WTC11 (cell line): ENCODE data around the gene NWD2. TPM values are rescaled to one million over a fixed set of nuclear protein-coding genes. Genes with fewer than 3 reads are reported as not detected.

Source experiments
- ATAC-seq: fragments of 200-7000 bp; cut with Tn5 transposase; 2 replicates; pipeline ENCODE4 v1.10.0; 2021; ENCODE audit warnings: mild to moderate bottlenecking, moderate library complexity
- CTCF ChIA-PET: fragments of 300-600 bp; sonication (Branson Sonifier 250); formaldehyde crosslinking; loops from one replicate; lab custom pipeline; 2021; ENCODE audit warnings: antibody characterized with exemption; lab: Charles Lee
- POLR2A ChIA-PET: fragments of 350-600 bp; sonication (Branson Sonifier 250); formaldehyde crosslinking; loops from one replicate; lab custom pipeline; 2021; ENCODE audit warnings: antibody characterized with exemption; lab: Charles Lee
- DNase-seq: peaks from one replicate; pipeline ENCODE4 v3.0.0; 2021; ENCODE audit warnings: low spot score
- H3K27ac Mint-ChIP-seq: 2 replicates; pipeline ENCODE4 v1.8.0; 2021; ENCODE audit warnings: mixed read lengths
- H3K27me3 Mint-ChIP-seq: 2 replicates; pipeline ENCODE4 v1.8.0; 2021; ENCODE audit warnings: low read depth, mild to moderate bottlenecking, moderate library complexity, mixed read lengths
- H3K36me3 Mint-ChIP-seq: 2 replicates; pipeline ENCODE4 v1.8.0; 2021; ENCODE audit warnings: mixed read lengths
- H3K4me1 Mint-ChIP-seq: 2 replicates; pipeline ENCODE4 v1.8.0; 2022; ENCODE audit warnings: mixed read lengths
- H3K4me3 Mint-ChIP-seq: 2 replicates; pipeline ENCODE4 v1.8.0; 2021; ENCODE audit warnings: mild to moderate bottlenecking, moderate library complexity, mixed read lengths
- H3K9me3 Mint-ChIP-seq: 2 replicates; pipeline ENCODE4 v1.8.0; 2021; ENCODE audit warnings: mixed read lengths
- ATF1 ChIP-seq: sonication (generic); formaldehyde crosslinking; IDR thresholded peaks from 2 replicates; pipeline ENCODE4 v1.8.1; 2023; ENCODE audit warnings: mild to moderate bottlenecking, moderate library complexity, missing genetic modification reagents
- ATF2 ChIP-seq: sonication (generic); formaldehyde crosslinking; IDR thresholded peaks from 2 replicates; pipeline ENCODE4 v1.8.1; 2022; ENCODE audit warnings: low read depth, missing genetic modification reagents, borderline replicate concordance
- ATF3 ChIP-seq: sonication (generic); formaldehyde crosslinking; conservative IDR thresholded peaks from 2 replicates; pipeline ENCODE4 v1.8.1; 2022; ENCODE audit warnings: mild to moderate bottlenecking, missing genetic modification reagents
- CREM ChIP-seq: sonication (generic); formaldehyde crosslinking; IDR thresholded peaks from 2 replicates; pipeline ENCODE4 v1.8.1; 2022; ENCODE audit warnings: mild to moderate bottlenecking, missing genetic modification reagents, moderate library complexity
- CTCF ChIP-seq: fragments of 200-600 bp; IDR thresholded peaks from 2 replicates; pipeline ENCODE4 v1.8.0; 2022; ENCODE audit warnings: antibody characterized with exemption
- EMX1 ChIP-seq: fragments of 250-450 bp; sonication (Bioruptor Pico); IDR thresholded peaks from 2 replicates; pipeline ENCODE4 v1.8.0; 2021; ENCODE audit warnings: mild to moderate bottlenecking
- ERG ChIP-seq: fragments of 250-450 bp; sonication (Bioruptor Pico); IDR thresholded peaks from 2 replicates; pipeline ENCODE4 v1.8.0; 2021; ENCODE audit warnings: mild to moderate bottlenecking
- GABPB1 ChIP-seq: sonication (generic); formaldehyde crosslinking; IDR thresholded peaks from 2 replicates; pipeline ENCODE4 v1.8.1; 2023; ENCODE audit warnings: mild to moderate bottlenecking, missing genetic modification reagents
- GTF2I ChIP-seq: fragments of 250-450 bp; sonication (Bioruptor Pico); conservative IDR thresholded peaks from 2 replicates; pipeline ENCODE4 v1.4.0; 2021; ENCODE audit warnings: mild to moderate bottlenecking
- MXD4 ChIP-seq: fragments of 250-450 bp; sonication (Bioruptor Pico); IDR thresholded peaks from 2 replicates; pipeline ENCODE4 v1.8.0; 2021; ENCODE audit warnings: mild to moderate bottlenecking, moderate library complexity, borderline replicate concordance
- MYBL2 ChIP-seq: sonication (generic); formaldehyde crosslinking; IDR thresholded peaks from 2 replicates; pipeline ENCODE4 v1.8.1; 2023; ENCODE audit warnings: mild to moderate bottlenecking, moderate library complexity, missing genetic modification reagents
- NFE2L1 ChIP-seq: sonication (generic); formaldehyde crosslinking; IDR thresholded peaks from 2 replicates; pipeline ENCODE4 v1.8.1; 2023; ENCODE audit warnings: missing genetic modification reagents
- NFYB ChIP-seq: sonication (generic); formaldehyde crosslinking; conservative IDR thresholded peaks from 2 replicates; pipeline ENCODE4 v1.8.0; 2022; ENCODE audit warnings: low read depth, missing genetic modification reagents
- NR1H2 ChIP-seq: sonication (generic); formaldehyde crosslinking; IDR thresholded peaks from 2 replicates; pipeline ENCODE4 v1.9.0; 2021; ENCODE audit warnings: mild to moderate bottlenecking, moderate library complexity, missing genetic modification reagents
- OVOL2 ChIP-seq: fragments of 250-450 bp; sonication (Bioruptor Pico); IDR thresholded peaks from 2 replicates; pipeline ENCODE4 v1.9.0; 2021; ENCODE audit warnings: mild to moderate bottlenecking, borderline replicate concordance
- RELA ChIP-seq: sonication (generic); formaldehyde crosslinking; IDR thresholded peaks from 2 replicates; pipeline ENCODE4 v1.8.1; 2022; ENCODE audit warnings: missing genetic modification reagents, mild to moderate bottlenecking, borderline replicate concordance
- RORB ChIP-seq: fragments of 250-450 bp; sonication (Bioruptor Pico); IDR thresholded peaks from 2 replicates; pipeline ENCODE4 v1.9.0; 2021; ENCODE audit warnings: mild to moderate bottlenecking
- SMAD3 ChIP-seq: sonication (generic); formaldehyde crosslinking; IDR thresholded peaks from 2 replicates; pipeline ENCODE4 v1.8.0; 2022; ENCODE audit warnings: missing genetic modification reagents, mild to moderate bottlenecking, borderline replicate concordance
- TCF7 ChIP-seq: sonication (generic); formaldehyde crosslinking; IDR thresholded peaks from 2 replicates; pipeline ENCODE4 v1.8.0; 2022; ENCODE audit warnings: mild to moderate bottlenecking, low read depth, missing genetic modification reagents, moderate library complexity
- USF1 ChIP-seq: sonication (generic); formaldehyde crosslinking; IDR thresholded peaks from 2 replicates; pipeline ENCODE4 v1.8.0; 2022; ENCODE audit warnings: mild to moderate bottlenecking, missing genetic modification reagents
- USF2 ChIP-seq: sonication (generic); formaldehyde crosslinking; IDR thresholded peaks from 2 replicates; pipeline ENCODE4 v1.8.1; 2023; ENCODE audit warnings: mild to moderate bottlenecking, missing genetic modification reagents, moderate library complexity
- ZNF138 ChIP-seq: sonication (generic); formaldehyde crosslinking; conservative IDR thresholded peaks from 2 replicates; pipeline ENCODE4 v1.8.1; 2022; ENCODE audit warnings: mild to moderate bottlenecking, moderate library complexity, missing genetic modification reagents
- ZNF317 ChIP-seq: sonication (generic); formaldehyde crosslinking; IDR thresholded peaks from 2 replicates; pipeline ENCODE4 v1.8.1; 2023; ENCODE audit warnings: low read depth, mild to moderate bottlenecking, moderate library complexity, missing genetic modification reagents, borderline replicate concordance
- ZNF396 ChIP-seq: fragments of 250-450 bp; sonication (Bioruptor Pico); IDR thresholded peaks from 2 replicates; pipeline ENCODE4 v1.8.0; 2021; ENCODE audit warnings: mild to moderate bottlenecking, moderate library complexity, borderline replicate concordance
- total RNA-seq: library from RNA; stranded (reverse); gene quantifications from 3 replicates; pipeline ENCODE4 v1.2.3, GENCODE V29; 2021

Gene NWD2
- total RNA-seq, 1 experiment from 2014 or later, result 0.07 TPM

GRCh38 chr4:37471971-37472370, 227.4 kb downstream of the NWD2 start (continued):
- TF ChIP-seq NFE2L1 (CRISPR knock-in tag) (no peak), NFYB (no peak), ATF2 (CRISPR knock-in tag) (no peak), ZNF396 (CRISPR knock-in tag) (no peak), RELA (CRISPR knock-in tag) (no peak), ZNF317 (CRISPR knock-in tag) (no peak)

- POLR2A ChIA-PET, result no interaction called here
- H3K27ac Mint-ChIP-seq, result no peak overlapping the region
- TF ChIP-seq GABPB1 (CRISPR knock-in tag), result no peak
- TF ChIP-seq EMX1 (CRISPR knock-in tag), result no peak
- TF ChIP-seq OVOL2 (CRISPR knock-in tag), result no peak
- no peak for TF ChIP-seq RORB (CRISPR knock-in tag)
- no peak for TF ChIP-seq GTF2I (CRISPR knock-in tag)
- TF ChIP-seq USF1, result no peak
- TF ChIP-seq SMAD3, result no peak
- no peak for TF ChIP-seq MXD4 (CRISPR knock-in tag)
- TF ChIP-seq TCF7 (CRISPR knock-in tag), result no peak
- TF ChIP-seq ZNF138 (CRISPR knock-in tag), result no peak
- no peak for TF ChIP-seq ATF1 (CRISPR knock-in tag)
- no peak for TF ChIP-seq NFYB
- TF ChIP-seq USF2, result no peak
- no peak for TF ChIP-seq NR1H2 (CRISPR knock-in tag)
- no peak for TF ChIP-seq CTCF
- TF ChIP-seq ATF3 (CRISPR knock-in tag), result no peak
- TF ChIP-seq CREM (CRISPR knock-in tag), result no peak
- no peak for TF ChIP-seq MYBL2 (CRISPR knock-in tag)
- TF ChIP-seq ERG, result no peak
- TF ChIP-seq NFE2L1 (CRISPR knock-in tag), result no peak
- TF ChIP-seq, all 79 proteins: peak for 0
- Mint-ChIP-seq H3K9me3 (no peaks in the 10 kb centered on the region), H3K36me3 (no peaks in the 10 kb centered on the region), H3K4me3 (no peak overlapping the region), H3K4me1 (no peaks in the 10 kb centered on the region), H3K27me3 (no peaks in the 10 kb centered on the region)
- CTCF ChIA-PET, result no interaction called here
- ATAC-seq (no peak), DNase-seq (no peak)
Measured at GRCh38 chr4:37473807-37474206, 229.3 kb downstream of the NWD2 start.
